ENCODE data around the gene ARRDC2. TPM values are rescaled to one million over a fixed set of nuclear protein-coding genes. Genes with fewer than 3 reads are reported as not detected.

The ARRDC2 gene
- total and polyA plus RNA-seq, 10 of the 15 experiments (the other 5 are each of a cell fraction or from before 2014, with no cell fraction given) = 0.48 to 10.1 (median 4.8) TPM

DNA sequence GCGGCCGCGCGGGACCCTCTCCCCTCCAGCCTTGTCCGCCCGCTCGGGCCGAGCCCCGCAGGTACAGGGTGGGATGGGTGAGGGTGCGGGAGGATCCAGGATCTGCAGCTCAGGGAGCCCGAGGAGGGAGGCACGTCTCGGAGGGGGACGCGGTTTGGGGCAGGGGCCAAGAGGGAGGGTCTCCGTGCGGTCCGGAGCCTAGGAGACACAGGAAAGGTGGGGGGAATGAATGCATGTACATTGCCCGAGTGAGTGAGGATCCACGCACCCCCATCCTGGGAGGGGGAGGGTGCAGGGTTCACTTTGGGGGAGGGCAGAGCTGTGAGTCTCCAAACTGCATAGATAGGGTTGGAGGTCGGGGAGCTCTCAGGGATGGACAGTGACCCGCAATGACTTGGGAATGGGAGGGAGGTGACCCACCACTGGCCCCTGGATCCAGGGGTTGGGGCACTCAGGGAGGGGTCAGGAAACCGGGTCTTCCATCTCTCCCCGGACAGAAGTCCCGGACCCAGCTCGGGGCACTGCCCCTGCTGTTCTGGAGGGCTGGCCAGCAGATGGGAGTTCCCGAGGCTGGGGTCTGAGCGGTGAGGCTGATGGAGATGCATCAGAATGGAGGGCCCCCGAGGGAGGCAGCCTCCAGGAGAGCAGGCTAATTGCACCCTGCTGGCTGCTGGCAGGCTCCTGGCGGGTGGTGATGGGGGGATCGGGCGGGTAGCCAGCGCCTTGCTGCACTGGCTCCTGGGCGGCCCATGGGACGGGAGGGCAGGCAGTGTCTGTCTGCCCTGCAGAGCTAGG, 40.5 kb upstream of the ARRDC2 start (continued):
- TF ChIP-seq, protein P1, sequence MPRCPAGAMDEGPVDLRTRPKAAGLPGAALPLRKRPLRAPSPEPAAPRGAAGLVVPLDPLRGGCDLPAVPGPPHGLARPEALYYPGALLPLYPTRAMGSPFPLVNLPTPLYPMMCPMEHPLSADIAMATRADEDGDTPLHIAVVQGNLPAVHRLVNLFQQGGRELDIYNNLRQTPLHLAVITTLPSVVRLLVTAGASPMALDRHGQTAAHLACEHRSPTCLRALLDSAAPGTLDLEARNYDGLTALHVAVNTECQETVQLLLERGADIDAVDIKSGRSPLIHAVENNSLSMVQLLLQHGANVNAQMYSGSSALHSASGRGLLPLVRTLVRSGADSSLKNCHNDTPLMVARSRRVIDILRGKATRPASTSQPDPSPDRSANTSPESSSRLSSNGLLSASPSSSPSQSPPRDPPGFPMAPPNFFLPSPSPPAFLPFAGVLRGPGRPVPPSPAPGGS (IDR thresholded peaks at IDR 0.05; ENCODE audit: borderline replicate concordance, insufficient read depth, low read depth, low read length, poor library complexity, severe bottlenecking) = no peak
- TF ChIP-seq, protein P2, sequence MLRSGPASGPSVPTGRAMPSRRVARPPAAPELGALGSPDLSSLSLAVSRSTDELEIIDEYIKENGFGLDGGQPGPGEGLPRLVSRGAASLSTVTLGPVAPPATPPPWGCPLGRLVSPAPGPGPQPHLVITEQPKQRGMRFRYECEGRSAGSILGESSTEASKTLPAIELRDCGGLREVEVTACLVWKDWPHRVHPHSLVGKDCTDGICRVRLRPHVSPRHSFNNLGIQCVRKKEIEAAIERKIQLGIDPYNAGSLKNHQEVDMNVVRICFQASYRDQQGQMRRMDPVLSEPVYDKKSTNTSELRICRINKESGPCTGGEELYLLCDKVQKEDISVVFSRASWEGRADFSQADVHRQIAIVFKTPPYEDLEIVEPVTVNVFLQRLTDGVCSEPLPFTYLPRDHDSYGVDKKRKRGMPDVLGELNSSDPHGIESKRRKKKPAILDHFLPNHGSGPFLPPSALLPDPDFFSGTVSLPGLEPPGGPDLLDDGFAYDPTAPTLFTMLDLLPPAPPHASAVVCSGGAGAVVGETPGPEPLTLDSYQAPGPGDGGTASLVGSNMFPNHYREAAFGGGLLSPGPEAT (IDR thresholded peaks at IDR 0.05; ENCODE audit: low read depth) = no peak
- TF ChIP-seq, protein P3, sequence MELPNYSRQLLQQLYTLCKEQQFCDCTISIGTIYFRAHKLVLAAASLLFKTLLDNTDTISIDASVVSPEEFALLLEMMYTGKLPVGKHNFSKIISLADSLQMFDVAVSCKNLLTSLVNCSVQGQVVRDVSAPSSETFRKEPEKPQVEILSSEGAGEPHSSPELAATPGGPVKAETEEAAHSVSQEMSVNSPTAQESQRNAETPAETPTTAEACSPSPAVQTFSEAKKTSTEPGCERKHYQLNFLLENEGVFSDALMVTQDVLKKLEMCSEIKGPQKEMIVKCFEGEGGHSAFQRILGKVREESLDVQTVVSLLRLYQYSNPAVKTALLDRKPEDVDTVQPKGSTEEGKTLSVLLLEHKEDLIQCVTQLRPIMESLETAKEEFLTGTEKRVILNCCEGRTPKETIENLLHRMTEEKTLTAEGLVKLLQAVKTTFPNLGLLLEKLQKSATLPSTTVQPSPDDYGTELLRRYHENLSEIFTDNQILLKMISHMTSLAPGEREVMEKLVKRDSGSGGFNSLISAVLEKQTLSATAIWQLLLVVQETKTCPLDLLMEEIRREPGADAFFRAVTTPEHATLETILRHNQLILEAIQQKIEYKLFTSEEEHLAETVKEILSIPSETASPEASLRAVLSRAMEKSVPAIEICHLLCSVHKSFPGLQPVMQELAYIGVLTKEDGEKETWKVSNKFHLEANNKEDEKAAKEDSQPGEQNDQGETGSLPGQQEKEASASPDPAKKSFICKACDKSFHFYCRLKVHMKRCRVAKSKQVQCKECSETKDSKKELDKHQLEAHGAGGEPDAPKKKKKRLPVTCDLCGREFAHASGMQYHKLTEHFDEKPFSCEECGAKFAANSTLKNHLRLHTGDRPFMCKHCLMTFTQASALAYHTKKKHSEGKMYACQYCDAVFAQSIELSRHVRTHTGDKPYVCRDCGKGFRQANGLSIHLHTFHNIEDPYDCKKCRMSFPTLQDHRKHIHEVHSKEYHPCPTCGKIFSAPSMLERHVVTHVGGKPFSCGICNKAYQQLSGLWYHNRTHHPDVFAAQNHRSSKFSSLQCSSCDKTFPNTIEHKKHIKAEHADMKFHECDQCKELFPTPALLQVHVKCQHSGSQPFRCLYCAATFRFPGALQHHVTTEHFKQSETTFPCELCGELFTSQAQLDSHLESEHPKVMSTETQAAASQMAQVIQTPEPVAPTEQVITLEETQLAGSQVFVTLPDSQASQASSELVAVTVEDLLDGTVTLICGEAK (IDR thresholded peaks at IDR 0.05; ENCODE audit: borderline replicate concordance) = no peak
- TF ChIP-seq CBX5 (IDR thresholded peaks at IDR 0.05; ENCODE audit: low read depth) = no peak
- no peak for TF ChIP-seq MYC (IDR thresholded peaks at IDR 0.05; ENCODE audit: insufficient read depth, insufficient read length, insufficient replicate concordance, low read length, severe bottlenecking)
- TF ChIP-seq, protein P4, sequence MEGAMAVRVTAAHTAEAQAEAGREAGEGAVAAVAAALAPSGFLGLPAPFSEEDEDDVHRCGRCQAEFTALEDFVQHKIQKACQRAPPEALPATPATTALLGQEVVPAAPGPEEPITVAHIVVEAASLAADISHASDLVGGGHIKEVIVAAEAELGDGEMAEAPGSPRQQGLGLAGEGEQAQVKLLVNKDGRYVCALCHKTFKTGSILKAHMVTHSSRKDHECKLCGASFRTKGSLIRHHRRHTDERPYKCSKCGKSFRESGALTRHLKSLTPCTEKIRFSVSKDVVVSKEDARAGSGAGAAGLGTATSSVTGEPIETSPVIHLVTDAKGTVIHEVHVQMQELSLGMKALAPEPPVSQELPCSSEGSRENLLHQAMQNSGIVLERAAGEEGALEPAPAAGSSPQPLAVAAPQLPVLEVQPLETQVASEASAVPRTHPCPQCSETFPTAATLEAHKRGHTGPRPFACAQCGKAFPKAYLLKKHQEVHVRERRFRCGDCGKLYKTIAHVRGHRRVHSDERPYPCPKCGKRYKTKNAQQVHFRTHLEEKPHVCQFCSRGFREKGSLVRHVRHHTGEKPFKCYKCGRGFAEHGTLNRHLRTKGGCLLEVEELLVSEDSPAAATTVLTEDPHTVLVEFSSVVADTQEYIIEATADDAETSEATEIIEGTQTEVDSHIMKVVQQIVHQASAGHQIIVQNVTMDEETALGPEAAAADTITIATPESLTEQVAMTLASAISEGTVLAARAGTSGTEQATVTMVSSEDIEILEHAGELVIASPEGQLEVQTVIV (IDR thresholded peaks at IDR 0.05; ENCODE audit: borderline replicate concordance, partially characterized antibody) = no peak
- no peak for TF ChIP-seq JUNB (IDR thresholded peaks at IDR 0.05)
- TF ChIP-seq TAF1 (IDR thresholded peaks at IDR 0.05; ENCODE audit: borderline replicate concordance, low read depth, low read length) = no peak
- TF ChIP-seq CREM (IDR thresholded peaks at IDR 0.05; ENCODE audit: low read depth) = no peak
- TF ChIP-seq TCF7 (IDR thresholded peaks at IDR 0.05; ENCODE audit: borderline replicate concordance) = no peak

Data from GM12878 (cell line).